Hippocampal formation (tissue), 2 donors: Measurements from ENCODE around the gene MCM9.
A peak's percentile ranks its signal among the peaks of the same experiment; 100 is the strongest.
"Not testable (repeated sequence)": the region's sequence is repeated elsewhere in the genome, so short reads cannot be mapped to it uniquely, and the experiment has no call there.

Source experiments
- DNase-seq, 2 donors: peaks; one replicate each; lab custom pipeline; 2025; lab: John Stamatoyannopoulos, UW

The MCM9 gene

DNA sequence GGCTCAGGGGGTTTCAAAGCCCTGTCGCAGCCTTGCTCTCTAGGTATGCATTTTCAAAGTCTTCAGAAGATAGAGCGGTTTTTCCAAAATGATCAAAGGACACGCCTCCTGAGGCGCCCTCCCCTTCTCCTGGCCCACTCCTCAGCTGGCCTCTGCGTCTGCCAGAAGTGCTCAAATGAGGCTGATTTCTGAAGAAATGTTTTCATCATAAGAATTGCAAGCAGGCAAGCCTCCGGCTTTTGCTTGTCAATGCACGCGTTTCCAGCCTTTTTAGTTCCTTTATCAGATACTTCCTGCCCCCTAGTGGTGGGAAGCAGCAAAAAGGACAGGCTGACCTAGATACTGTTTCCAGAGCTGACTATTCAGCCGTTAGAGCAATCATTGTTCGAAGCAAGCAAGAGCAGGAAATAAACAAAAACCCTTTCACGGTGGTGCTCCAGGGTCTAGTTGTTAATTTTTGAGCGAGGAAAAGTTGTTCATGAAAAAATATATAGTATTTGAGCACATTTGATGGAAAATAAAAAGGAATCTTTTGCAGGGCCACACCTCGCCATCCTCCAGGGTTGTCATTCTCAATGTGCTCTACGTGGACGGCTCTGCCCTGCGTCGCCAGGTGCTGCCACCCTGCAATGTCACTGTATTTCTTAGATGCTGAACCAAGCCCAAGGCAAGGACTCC is 134.4 kb downstream of the MCM9 start:
- peak; percentile 81 to 88 for DNase-seq

DNA sequence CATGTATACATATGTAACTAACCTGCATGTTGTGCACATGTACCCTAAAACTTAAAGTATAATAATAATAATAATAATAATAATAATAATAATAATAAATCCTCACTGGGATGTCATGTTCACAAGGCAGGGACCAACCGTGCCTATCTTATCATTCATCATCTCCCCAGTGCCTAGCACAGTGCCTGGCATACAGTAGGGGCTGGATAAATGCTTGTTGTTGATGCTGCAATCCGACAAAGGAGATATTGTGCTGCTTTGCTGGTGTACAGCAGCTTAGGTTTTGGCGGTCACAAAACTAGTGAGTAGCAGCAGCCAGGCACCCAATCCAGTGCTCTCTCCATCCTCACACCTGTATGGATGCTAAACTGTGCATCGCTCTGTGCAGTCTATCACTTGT is 135.1 kb downstream of the MCM9 start:
- DNase-seq, result no peak

GRCh38 chr6:118796548-118796947 is 138.4 kb downstream of the MCM9 start:
- DNase-seq, result not testable (repeated sequence)

DNA sequence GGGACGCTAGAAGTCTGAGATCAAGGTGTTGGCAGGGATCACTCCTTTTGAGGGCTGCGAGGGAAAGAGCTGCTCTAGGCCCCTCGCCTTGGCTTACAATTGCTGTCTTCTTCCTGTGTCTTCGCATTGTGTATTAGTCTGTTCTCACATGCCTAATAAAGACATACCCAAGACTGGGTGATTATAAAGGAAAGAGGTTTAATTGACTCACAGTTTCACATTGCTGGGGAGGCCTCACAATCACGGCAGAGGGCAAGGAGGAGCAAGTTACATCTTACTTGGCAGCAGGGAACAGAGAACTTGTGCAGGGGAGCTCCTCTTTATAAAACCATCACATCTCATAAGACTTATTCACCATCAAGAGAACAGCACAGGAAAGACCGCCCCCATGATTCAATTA is 143.5 kb downstream of the MCM9 start:
- DNase-seq, result no peak

- DNase-seq, result peak in 1 of 2 donors; percentile 20
These were observed 145.0 kb downstream of the MCM9 start for GRCh38 chr6:118789954-118790353.

DNA sequence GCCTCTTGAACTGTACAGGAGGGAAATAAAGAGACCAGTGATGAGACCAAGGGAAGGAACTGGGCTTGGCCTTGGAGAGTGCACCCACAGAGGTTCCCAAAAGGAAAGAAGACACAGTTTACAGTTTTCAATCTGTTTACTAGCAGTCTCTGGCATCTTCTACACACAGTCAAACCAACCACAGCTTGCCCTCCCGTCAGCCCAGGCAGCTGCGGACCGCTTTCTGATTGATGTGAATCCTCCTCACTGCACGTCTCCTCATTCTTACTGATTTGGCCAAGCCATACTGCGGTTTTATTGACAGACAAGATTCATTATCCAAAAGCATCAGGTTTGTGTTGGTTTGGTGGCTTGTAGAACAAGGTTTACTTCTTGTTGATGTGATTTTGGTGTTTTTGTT is 145.5 kb downstream of the MCM9 start:
- DNase-seq, result no peak

DNA sequence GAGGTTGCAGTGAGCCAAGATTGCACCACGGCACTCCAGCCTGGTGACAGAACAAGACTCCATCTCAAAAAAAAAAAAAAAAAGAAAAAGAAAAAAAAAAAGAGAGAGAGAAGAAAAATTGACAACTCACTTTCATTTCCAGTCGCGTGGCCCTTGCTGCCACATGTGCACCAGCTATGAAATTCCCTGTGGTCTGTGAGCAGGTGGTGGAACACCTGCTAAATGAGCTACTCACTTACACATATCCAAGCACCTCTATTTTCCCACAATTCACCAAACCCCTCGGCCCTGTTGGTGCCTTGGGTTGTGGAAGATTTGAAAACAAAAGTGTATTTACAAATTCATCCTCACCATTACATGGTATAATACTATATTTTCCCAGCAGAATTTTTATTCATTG is 146.3 kb downstream of the MCM9 start:
- DNase-seq, result no peak

DNA sequence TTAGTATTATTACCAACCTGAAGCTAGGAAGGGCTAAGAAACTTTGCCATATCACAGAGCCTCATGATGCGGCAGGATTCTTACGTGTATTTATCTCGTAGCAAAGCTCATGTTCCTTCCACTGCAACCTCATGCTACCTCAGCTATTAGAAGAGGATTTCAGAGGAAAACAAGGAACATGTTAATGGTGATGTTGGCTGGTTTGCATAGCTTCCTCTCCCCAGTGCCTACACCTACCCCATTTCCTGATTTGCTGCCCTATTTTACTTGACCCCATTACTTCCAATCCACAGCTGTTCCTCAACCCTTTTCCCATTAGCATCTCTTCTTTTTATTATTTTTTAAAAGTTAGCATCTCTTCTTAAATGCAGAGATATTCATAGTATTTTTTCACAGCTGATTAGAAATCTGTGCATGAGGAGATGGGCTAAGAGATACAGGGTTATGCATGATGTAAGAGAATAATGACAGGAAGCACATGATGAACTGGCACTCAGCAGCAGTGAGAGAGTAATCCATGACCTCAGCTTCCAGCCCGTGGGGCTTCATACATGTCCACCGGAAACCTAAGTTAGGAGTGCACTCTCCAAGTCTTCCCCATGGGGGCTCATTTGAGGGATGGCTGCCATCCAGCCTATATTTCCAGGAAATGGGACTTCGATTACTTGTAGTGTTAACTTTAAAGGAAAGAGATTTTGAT is 147.1 kb downstream of the MCM9 start:
- DNase-seq, result no peak

DNA sequence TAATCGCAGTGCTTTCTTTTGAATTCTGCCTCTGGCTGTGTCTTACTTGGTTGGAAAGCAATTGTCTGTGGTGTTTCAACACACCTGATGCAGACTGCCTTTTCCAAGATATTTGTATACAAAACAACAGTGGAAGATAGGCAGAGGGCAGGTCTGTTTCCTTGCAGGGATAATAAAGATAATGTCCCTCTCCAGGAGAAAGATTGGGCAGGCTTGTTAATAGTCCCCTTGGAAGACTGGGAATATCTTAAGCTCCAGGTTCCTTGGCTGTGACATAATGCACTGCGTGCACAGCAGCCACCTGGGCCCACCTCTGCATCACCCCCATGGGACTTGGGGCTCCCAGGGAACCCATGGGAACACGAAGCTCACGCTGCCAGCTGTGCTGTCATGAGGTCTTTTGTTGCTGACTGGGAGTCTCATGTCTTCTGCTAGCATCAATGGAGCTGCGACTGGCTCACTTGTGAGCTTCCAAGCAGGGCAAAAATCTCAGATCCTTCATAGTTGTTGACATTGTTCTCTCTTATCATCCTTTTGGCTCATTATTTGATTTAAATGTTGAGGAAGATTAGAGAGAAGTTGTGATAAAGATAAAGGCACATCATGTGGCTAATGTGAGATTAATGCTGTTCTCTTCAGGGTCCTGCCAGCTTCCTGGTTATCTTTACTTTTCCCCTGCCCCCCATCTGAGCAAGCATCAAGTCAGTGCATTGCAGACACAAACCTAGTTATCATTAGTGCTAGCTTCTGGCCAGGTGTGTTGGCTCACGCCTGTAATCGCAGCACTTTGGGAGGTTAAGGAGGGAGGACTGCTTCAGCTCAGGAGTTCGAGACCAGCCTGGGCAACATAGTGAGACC is 148.1 kb downstream of the MCM9 start:
- DNase-seq, result no peak

- no peak for DNase-seq
These were observed 149.4 kb downstream of the MCM9 start for GRCh38 chr6:118785601-118786000.

GRCh38 chr6:118784641-118785164 is 150.3 kb downstream of the MCM9 start:
- peak; percentile 28 to 31 for DNase-seq

DNA sequence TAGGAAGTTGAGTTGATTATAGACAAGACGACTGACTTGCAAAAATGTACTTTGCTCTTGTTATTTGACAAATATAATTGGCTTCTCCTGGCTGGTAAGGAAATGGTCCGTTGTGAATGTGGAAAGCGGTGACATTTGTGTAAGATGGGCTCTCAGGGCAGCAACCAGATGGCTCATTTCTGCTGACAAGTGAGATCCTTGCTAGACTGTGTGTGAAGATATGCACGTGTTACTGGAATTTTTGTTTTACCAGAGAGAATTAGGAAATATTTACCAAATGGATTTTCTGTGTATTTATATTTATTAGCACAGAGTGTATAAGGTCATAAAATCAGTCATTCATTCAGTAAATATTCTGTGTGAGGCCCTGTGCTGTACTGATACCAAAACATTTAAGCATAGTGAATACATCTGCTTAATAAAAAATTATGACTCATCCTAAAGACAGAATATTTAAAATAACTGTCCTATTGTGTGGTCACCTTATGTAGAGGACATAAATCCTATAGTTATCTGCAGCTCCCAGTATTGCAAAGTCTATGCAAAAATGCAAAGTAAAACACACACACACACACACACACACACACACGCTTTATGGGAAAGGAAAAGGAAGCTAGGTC is 150.9 kb downstream of the MCM9 start:
- DNase-seq, result no peak

DNA sequence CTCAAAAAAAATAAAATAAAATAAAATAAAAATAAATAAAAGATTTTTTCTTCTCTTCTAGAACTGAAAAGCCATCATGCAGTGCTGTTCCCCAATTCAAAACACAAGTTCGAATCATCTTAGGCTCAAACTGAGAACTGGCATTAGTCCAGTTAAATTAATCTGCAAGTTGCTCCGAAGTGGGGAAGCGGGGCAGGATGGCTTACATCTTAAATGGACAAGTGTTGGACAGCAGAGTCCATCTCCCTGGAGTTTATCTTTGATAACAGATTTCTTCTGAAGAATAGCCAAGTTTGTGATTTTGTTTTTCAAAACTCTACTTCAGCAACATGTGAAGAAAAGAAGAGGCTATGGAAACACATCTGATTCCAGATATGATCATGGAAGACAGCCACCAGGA is 152.3 kb downstream of the MCM9 start:
- no peak for DNase-seq

DNA sequence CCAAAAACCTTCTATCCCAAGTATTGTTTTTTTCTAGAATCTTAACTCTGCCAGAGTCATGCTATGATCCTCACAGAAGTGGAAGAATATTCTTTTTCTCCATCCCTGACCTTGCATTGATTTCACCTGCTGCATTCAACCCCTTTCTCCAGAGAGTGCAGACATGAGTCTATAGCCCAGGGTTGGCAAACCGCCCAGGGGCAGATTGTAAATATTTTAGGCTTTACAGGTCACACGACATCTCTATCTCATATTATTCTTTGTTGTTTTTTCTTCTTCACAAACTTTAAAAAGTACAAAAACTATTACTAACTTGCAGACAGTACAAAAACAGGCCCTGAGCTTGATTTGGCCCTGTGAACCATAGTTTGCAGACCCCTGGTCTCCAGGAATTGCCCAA is 153.1 kb downstream of the MCM9 start:
- no peak for DNase-seq

DNA sequence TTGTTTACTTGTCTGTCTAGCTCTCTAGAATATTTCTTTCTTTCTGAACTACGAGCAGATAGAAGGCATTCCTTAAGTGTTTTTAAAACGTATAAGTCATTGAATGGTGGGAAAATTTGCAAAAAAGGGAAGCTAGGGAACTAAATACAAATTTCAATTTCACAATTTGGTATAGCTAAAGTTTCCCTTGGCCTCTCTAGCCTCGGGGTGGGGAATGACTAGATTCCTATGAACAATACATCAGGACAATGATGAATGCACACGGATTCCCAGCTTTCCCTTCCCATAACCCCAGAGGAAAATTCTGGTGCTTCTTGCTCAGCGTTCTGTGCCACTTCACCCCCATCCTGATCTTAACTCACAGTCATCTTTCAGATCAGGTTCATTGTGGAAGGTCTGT is 154.3 kb downstream of the MCM9 start:
- DNase-seq, result no peak

DNA sequence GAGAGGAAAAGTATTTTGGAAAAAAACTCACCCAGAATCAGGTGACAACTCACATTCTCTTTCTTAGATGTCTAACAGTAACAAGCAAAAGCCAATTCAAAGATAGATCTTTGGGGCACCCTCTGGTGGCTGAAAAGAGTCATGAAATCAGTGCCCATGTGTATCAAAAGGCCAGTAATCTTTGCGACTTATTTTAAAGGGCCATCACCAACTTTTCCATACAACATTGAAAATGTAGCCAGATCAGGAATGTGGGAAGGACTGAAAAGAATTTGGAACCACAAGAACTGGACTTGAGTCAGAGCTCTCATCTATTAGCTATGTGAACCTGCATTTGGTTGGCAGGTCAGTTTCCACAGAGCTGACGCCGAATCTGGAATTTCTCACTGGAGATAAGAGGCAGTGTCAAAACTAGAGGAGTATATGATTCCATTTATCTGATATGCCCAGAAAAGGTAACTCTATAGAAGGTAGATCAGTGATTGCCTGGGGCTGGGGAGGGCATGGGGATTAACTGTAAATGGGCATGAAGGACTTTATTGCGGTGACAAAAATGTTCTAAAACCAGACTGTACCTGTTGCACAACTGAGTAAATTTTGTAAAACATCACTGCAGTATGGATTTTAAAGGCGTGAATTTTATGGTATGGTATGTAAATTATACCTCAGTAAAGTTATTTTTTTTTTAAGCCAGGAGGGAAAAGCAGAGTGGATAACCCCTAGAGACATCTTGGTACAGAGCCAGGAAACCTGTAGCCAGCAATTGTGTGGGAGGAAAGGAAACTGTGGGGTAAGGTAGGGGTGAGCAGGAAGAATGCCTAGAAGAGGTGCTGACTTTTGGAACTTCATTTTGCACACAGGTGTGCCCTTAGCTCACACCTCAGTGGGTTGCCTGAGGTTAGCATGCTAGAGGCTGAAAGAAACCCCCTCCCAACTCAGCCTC is 158.1 kb downstream of the MCM9 start:
- peak; percentile 41 to 77 for DNase-seq

DNA sequence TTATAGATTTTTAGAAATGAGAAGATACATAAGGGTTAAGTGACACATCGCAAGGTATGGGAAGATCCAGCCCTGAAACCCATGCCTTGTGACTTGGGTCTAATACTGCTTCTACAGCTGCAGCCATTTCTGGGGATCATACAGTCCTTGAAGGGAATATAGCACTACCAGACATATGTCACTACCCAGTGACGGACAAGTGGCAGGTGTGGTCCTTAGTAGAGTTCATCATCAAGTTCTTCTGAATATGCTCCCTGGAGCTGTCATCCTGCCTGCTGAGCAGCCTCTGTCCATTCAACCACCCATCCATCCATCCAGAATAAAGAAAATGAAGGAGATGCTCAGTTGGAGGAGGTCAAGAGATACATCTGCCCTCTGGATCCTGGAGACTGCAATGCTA is 159.6 kb downstream of the MCM9 start:
- no peak for DNase-seq

- DNase-seq, result no peak
These were observed 160.4 kb downstream of the MCM9 start for GRCh38 chr6:118774581-118774980.

DNA sequence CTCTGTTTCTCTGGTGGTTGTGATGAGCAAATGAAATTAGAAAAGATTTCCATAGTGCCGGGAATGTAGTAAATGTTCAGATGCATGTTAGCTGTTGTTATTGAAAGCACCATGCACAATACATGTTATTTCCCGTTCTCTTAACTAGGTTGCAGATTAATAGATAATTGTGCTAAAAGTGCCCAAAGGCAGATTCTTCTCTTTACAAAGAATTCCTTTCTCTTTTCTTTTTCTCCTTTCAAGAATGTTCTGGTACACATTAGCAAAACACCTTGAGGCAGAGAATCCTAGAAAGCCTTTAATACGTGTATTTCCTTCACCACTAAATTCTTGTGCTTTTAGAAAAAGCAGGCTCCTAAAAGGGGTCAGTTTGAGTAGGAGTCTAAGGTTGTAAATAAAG is 162.1 kb downstream of the MCM9 start:
- no peak for DNase-seq

DNA sequence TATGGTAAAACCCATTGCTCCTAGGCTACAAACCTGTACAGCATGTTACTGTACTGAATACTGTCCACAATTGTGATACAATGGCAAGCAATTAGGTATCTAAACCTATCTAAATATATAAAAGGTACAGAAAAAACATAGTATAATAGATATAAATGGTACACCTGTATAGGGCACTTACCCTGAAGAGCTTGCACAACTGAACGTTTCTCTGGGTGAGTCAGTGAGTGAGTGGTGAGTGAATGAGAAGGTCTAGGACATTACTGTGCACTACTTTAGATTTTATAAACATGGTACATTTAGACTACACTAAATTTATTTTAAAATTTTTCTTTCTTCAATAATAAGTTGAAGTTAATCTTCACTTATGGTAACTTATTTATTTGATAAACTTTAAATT is 163.7 kb downstream of the MCM9 start:
- no peak for DNase-seq

- DNase-seq, result no peak
These were observed 164.1 kb downstream of the MCM9 start for GRCh38 chr6:118770835-118771234.
